HK-2 (cell line): ENCODE data around the gene CARD11.

ENCODE experiments used
- DNase-seq: peaks from one replicate; pipeline ENCODE4 v3.0.0-alpha.2; 2018; ENCODE audit not compliant: unreplicated experiment

The CARD11 gene

DNA sequence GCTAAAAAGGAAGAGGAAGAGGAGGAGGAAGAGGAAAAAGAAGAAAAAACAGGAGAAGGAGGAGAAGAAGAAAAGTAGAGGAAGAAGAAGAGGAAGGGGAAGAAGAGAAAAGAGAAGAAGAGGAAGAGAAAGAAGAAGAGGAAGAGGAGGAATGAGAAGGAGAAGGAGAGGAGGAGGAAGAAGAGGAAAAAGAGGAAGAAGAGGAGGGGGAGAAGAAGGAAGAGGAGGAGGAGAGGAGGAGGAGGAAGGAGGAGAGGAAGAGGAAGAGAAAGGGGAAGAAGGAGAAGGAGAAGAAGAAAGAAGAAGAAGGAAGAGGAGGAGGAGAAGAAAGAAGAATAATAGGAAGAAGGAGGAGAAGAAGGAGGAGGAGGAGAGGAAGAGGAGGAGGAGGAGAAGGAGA lies 103.2 kb downstream of the CARD11 start:
- no peak for DNase-seq

DNA sequence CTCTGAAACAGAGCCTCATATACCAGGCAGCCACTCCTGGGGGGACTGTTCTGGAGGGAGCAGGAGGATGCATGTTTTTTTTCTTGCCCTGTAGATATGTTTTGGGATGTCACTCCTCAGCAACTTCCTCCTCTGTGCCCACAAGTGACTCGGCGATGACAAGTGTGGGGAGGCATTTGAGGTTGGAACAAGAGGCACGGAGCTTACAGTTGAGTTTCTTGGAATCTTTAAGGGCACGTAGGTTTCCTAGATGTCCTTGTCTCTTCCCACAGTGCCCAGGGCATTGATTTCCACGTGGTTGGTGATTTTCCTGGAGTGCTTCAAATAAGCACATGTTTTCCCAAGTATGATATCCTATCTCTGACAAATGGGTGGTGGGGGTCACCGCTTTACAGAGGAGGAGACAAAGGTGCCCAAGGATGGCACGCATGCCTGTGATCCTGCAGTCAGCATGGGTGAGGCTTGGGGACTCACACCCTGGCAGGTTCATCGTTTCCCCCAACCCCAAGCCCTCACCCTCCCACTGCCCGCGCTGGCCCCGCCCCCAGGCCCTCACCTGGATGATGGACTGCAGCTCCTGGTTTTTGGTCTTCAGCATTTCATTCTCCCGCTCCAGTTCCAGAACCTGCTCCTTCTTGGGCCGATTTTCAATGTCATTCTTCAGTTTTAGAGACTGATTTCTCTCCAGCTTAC lies 104.3 kb downstream of the CARD11 start:
- DNase-seq: no peak

DNA sequence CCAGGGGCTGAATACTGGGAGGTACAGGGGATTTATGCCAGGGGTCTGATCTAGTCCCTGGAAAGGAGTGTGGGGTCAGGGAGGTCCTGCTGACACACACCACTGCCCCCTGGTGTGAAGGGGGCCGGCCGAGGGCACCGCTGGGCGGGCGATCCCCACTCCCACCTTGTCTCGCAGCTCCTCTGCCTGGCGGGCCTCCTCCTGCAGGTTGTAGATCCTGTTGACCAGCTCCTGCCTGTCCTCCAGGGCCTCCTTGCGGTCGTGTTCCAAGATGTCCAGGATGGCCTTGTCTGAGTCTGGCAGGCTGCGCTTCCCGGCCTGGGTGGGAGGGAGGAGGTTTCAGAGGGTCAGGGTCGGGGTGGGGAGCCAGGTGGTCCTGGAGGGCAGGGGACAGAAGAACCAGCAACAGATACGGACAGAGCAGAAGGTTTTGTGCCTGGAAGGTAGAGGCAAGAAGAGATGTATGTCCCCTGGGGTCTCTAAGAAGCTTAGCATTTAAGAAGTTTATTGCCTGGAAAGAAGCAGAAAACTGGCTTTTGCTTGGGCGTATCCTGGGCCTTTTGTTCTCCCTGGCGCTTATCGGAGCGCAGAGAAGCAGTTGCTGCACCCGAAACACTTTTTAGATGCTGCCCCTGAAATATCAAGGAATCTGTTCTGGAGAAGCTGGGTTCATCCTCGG lies 105.0 kb downstream of the CARD11 start:
- no peak for DNase-seq

DNA sequence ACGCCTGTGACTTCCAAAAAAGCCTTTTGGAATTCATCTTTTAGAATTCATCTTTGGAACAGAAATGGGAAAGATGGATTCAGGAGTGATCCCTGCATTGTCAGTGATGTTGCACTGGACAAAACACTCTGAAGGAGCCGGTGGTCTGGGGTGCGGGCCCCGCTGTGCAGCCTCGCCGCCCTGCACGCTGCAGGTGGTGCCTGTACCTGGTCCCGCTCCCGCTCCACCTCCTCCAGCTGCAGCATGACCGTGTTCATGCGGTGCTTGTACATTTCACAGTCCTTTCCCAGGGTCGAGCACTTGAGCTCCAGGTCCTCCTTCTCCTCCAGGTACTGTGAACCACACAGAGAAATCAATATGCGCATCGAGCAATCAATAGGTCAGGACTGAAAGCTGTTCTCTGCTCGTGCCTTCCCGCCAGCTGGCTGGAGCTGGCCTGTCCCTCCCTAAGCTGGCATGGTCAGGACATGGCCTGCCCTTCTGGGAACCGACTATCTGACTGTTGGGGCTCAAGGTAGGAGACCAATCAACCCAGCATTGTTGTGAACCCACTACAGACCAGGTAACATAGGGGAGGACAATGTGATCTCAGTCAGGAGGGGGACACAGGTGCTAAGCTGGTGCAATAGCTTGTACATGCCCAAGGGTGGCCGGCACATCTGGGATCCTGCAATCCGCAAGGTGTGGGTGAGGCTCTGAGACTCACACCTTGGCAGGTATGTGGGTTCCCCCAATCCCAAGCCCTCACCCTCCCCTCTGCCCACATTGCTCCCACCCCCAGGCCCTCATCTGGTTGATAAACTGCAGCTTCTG lies 105.8 kb downstream of the CARD11 start:
- no peak for DNase-seq

DNA sequence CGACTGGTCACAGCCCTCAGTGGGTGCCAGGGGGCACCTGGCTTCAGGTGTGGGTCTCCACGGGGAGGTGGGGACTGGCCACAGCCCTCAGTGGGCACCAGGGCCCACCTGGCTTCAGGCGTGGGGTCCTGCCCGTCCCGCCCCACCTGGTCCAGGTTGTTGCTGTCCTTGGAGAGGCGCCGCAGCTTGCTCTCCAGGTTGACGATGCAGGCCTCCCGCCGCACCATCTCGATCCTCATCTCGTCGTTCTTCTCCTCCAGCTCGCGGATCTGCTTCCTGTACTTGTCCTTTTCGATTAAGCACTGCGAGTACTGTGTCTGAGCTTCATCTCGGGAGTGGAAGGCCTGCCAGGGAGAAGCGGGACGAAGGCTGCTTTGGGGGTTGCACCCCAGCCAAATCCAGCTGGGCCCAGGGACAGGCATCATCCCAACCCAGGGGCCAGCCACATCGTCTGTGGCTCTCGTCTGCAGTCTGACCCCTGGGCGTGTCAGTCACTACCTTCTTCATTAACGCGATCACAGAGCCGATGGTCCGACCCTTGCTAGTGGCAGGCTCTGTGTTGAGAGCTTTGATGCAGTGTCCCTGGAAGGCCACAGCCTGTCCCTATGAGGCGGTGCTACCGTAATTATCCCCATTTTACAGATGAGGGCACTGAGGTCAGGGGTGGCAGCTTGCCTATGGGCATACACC lies 106.6 kb downstream of the CARD11 start:
- DNase-seq: no peak

DNA sequence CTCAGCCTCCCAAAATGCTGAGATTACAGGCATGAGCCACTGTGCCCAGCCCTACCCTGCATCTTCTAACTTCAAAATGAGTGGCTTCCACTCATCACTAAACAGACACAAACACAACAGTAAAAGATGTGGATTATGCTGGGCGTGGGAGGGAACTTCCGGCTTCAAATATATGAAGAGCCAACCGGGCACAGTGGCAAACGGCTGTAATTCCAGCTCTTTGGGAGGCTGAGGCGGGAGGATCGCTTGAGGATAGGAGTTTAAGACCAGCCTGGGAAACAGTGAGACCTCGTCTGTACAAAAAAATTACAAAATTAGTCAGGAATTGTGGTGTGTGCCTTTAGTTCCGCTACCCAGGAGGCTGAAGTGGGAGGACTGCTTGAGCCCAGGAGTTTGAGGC lies 107.4 kb downstream of the CARD11 start:
- DNase-seq: no peak

DNA sequence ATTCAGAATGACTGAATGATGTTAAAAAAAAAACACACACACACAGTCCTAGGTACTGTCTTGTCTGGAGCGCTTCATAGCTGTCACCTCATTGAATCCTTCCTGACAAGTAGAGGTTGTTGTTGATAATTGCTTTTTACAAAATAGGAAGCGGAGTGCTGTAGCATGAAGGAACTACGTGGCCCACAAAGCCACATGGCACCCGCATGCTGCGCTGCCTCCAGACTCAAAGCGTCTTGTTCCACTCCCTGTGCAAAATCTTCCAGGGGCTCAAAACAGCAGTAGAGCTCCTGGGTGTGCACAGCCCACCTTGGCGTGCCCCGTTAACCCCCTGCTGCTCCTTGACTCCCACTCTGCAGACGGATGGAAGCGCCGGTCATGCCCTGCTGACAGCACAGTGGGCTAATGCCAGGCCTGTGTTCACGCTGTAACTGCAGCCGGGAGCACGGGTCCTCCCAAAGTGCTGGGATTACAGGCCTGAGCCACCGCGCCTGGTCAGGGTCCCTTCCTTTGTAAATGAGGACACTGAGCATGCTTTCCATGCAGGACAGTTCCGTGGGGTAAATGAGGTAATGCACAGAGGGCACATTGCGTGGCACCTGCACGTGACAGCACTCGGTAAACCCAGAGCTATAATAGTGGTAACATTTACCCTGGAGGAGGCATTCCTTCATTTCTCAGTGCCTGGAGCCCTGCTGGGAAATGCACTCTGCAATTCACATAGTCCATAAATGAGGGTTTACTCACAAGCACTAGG lies 108.5 kb downstream of the CARD11 start:
- DNase-seq: no peak

DNA sequence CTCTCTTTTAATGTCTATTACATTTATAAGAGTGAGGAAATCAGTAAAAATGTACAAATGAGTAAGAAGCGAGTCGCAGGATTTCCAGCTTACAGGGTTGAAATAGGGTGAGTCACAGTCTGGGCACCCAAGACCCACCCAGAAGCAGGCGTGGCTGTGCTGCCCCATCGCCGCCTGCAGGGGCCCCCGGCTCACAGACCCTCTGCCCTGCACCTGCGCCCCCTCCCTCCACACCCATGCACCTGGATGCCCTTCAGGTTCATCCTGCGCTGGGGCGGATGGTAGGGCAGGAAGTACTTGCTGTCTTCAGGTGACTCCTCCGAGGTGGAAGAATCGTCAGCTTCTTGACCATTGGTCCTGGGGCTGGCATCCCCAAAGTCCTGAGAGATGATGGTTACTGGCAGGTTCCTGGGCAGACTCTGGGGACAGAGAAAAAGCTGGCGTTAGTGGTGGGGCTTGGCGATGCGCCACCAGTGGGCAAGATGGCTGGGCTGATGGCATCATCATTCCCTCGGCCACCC lies 109.4 kb downstream of the CARD11 start:
- peak; percentile 22 for DNase-seq

DNA sequence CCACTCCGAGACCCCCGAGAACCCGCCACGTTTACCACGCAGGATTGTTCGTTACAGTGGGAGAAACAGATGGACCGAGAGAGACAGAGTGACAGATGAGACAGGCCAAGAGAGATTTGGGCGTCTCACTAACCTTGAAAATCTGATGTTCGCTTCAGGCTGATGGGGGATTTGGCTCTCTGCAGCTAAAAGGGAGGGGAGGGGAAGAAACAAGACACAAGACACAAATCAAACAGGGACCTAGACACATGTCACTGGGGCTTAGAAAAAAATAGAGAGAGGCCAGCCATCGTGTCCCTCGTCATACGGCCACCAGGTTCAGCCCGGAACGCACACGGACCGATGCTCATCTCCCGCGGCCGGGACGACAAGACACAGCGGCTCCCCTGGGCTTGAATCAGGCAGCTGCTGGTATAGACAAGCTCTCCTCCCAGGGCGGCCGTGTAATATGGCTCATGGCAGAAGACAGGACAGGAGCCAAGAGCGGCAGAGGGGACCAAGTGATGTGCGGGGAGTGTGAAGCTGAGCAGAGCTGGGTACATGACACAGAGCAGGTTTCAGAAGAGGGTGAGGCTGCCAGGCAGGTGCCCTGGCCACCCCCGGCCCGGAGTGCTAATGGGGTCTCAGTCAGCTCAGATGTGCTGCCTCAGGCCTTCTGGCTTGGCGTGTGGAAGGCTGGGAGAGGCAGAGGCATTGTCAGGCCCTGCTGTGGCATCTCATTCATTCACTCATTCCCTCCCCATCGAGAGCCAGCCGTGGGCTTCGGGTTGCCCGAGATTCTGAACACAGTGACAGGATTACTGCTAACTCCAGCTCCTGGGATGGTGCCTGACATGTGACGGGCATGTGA lies 111.0 kb downstream of the CARD11 start:
- DNase-seq: no peak

DNA sequence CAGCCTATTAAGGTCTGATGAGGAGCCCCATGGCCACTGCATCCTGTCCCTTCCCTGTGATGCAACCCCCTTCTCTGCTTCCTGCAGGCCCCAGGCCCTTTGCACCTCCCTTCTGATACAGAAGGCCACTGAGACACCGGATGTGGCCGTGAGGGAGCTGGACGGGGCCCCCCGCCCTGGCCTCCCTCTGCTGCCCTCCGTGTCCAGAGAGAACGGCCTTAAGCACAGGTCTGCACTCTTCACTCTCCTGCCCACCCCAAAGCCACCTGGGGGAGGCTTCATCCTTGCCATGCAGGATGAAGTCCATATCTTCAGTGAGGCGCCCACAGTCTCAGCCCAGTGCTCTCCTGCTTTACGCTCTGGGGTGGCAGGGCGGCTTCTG lies 112.6 kb downstream of the CARD11 start:
- DNase-seq: no peak

DNA sequence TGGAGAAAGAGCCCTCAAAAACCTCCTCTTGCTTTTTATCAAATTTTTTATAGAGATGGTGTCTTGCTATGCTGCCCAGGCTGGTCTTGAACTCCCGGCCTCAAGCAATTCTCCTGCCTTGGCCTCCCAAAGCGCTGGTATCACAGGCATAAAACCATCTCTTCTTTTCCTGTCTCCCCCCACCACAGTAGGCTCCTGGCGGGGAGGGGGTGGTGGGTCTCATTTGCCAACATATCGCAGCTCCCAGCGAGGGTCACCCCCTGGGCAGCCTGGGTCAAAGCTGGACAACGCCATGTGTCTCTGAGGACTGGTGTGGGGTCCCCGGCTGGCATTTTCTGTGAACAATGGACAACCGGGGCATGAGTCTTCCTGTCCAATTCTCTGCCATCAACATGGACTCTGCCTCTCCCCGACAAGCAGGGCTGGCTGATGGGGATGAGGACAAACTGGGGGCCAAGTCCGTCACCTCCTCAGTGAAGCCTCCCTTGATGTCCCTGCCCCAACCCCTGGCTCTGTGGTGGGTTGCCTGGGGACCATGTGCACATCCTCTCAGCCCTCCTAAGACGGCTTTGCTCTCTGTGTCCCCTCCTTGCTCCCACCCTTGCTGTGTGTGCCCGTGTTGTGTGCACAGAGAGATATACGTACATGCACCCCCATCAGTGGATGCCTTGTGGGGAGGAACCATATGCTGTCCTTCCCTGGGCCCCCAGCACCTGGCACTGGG lies 113.2 kb downstream of the CARD11 start:
- DNase-seq: no peak

DNA sequence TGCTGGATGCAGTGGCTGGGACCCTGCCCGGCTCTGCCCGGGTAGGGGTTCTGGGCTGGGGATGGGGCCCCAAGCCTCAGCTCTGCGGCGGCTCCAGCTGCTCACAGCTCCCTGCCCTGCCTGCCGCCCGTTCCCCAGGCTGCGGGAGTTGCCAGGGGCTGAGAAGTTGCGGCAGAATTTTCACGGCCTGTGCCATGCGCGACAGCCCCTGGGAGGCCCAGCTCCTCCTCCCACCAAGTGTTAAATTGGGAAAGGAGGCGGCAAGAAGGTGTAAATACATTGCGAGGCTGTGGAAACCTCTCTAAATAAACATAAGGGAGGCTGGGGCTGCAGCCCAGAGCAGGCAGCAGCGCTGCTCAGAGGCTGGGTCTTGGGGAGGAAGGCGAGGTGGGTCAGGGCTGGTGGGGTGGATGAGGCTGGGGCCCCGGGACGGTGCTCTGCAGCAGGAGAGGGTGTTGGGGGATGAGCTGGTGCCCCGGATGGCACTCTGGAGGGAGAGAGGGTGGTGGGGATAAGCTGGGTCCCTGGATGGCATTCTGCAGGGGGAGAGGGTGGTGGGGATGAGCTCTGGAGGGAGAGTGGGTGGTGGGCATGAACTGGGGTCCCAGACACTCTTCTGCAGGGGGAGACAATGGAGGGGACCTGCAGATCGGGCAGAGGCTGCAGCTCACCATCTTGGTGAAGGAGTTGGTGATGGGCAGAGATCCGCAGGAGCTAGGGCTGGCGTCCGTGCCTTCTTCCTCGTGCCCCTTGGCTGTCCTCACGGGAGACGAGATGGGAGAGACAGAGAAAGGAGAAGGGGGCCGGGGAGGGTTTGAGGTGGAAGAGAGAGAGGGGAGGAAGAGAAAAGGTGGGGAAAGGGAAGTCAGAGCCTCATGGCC lies 114.1 kb downstream of the CARD11 start:
- no peak for DNase-seq

DNA sequence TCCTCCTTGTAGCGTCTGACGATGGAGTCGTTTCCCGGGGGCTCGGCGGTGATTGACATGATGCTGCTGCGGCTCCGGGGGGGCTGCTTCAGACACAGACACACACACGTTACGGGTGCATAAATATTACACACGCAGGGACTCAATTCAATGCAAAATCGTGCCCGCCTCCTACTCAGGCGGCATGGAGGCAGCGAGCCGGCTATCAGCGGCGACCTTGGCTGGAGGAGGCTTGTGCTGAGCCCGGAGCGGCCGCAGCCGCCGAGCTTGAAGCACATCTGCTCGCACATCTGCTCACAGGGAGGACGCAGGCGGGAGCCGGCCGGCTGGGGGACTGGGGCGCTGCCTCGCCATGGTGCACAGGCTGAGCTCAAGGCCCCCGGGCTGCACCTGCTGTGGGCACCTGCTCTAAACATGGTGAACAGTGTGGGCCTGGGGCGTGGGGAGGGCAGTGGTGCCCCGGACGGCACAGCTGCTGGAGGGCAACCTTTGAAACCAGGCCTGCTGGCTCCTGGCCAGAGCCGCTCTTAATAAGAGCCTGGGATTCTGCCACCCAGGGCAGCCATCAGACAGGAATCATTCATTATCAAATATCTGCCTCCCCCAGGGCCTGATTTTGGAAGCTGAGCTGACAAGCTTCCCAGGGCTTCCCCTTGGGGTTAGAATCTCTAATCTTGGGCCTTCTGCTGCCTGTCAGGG lies 114.9 kb downstream of the CARD11 start:
- DNase-seq: no peak

DNA sequence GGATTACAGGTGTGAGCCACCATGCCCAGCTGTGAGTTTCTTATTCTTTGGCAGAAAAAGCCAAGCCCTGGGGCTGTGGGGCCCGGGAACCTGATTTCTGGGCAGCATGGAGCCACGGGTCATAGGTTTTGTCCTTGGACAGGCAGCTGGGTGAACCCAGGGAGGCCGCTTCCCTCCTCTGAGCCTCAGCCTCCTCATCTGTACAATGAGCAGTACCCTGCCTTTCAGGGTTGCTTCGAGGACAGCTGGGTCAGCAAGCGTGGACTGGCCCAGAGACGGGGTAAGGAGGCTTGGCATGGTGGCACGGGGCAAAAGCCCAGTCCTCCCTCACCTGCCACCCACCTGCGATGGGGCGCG lies 115.4 kb downstream of the CARD11 start:
- DNase-seq: no peak

DNA sequence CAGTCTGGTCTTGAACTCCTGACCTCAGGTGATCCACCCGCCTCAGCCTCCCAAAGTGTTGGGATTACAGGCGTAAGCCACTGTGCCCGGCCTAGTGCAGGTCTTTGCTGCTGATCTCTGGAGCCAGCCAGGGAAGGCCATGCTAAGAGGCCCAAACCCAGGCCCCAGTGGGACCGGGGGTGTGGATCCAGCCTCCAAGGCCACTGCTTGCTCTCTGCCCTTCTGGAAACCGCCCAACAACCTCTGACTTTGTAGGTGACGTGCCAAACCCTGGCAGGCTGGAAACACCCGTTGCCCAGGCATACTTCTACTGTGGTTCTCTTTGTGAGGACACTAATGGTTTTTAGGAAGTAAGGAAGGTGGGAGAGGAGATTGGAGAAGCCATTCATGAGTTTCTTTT lies 116.1 kb downstream of the CARD11 start:
- DNase-seq: no peak

DNA sequence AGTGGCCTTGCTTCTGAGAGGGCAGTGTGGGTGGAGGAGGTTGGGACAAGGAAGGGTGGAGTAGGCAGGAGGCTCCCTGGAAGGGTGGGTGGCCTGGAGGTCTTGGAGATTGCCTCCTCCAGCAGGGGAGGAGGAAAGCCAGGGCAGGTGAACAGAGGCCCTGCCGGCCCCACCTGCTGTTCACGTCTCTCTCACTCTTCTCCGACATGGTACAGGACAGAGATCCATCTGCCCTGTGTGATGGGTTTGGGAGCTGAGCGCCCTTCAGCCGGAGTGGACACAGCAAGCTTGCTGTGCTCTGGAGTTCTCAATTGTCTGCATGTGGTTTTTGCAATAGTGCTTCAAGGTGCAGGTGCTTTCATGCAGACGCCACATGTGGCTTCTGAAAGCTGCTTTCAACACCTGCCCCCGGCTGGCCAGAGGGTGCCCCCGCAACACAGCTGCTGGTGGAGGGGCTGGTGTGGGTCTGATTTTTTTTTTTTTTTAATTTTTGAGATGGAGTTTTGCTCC lies 116.7 kb downstream of the CARD11 start:
- DNase-seq: no peak

DNA sequence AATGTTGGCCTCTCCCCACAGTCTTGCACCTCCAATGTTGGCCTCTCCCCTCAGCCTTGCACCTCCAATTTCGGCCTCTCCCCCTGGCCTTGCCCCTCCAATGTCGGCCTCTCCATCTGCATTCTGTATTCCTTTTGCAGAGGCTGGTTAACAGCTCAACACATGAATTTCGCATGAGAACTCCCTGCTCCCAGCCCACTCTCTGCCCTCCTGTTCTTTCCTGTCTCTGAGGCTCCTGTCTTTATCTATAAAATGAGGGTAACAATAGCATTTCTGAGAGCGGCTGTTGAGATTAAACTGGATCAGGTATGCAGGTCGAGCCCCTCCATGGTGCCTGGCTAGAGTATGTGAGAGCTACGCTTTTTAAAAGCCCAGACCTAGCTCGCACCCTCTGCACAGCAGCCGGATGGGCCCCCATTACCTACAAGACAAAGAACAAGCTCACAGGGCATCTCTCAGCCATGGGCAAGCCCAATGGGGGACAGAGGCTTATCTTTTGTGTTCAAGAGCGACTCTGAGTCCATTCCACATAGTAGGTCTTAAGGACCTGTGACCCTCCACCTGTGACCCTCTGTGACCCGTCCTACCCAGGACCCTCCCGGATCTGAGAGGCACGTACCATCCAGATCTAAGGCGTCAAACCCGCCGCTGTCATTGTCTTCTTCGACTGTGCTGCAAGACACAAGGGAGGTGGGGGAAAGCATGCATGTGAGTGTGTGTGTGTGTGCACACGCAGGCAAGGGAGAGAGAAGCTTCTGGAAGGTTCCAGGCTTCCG lies 117.4 kb downstream of the CARD11 start:
- no peak for DNase-seq
